Prostate gland (tissue), 2 donors: ENCODE data around the gene ABCC2.

ENCODE experiments used
- POLR2A ChIP-seq: fragments of 450-650 bp; IDR thresholded peaks from one replicate; pipeline ENCODE4 v1.6.1; 2016; ENCODE audit warnings: antibody characterized with exemption, mild to moderate bottlenecking
- POLR2AphosphoS5 ChIP-seq: sonication (generic); formaldehyde crosslinking; IDR thresholded peaks from one replicate; pipeline ENCODE4 v1.6.1; 2017; ENCODE audit warnings: antibody characterized with exemption
- TF ChIP-seq, protein P1 (sequence below), 4 experiments: fragments of 200-600 bp in 2 of 4; fragments of 450-650 bp in 2 of 4; sonication (generic) in 2 of 4; IDR thresholded peaks; 1 replicate in 3 of 4; 2 replicates in 1 of 4; pipeline ENCODE4 v1.5.1; 2016 to 2019; ENCODE audit warnings: antibody characterized with exemption in 4 of 4, mild to moderate bottlenecking in 2 of 4, moderate library complexity in 2 of 4

DNA sequence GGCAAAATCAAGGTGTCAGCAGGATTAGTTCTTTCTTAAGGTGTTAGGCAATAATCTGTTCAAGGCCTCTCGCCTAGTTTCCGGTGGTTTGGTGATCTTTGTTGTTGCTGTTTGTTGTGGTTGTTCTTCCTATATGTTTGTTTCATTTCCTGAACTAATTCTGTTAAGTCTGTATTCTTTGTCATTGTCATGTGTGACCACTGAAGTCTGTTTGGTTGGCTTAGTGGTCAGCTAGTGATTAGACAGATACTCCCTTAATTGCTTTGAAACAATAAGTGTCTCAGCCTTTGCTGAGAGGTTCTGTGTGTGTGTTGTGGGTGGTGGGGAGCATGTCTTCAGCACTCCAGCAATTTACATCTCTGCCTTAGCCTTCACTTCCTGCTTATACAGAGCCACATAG, 46.0 kb downstream of the ABCC2 start:
- TF ChIP-seq, protein P1, sequence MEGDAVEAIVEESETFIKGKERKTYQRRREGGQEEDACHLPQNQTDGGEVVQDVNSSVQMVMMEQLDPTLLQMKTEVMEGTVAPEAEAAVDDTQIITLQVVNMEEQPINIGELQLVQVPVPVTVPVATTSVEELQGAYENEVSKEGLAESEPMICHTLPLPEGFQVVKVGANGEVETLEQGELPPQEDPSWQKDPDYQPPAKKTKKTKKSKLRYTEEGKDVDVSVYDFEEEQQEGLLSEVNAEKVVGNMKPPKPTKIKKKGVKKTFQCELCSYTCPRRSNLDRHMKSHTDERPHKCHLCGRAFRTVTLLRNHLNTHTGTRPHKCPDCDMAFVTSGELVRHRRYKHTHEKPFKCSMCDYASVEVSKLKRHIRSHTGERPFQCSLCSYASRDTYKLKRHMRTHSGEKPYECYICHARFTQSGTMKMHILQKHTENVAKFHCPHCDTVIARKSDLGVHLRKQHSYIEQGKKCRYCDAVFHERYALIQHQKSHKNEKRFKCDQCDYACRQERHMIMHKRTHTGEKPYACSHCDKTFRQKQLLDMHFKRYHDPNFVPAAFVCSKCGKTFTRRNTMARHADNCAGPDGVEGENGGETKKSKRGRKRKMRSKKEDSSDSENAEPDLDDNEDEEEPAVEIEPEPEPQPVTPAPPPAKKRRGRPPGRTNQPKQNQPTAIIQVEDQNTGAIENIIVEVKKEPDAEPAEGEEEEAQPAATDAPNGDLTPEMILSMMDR (IDR thresholded peaks at IDR 0.05): no peak
- TF ChIP-seq POLR2A (no peak), POLR2AphosphoS5 (no peak)
